Common myeloid progenitor, CD34-positive (primary cell): Measurements from ENCODE around the gene PAX1.

Source experiments
- CTCF ChIA-PET: fragments of 350-600 bp; sonication (Branson Sonifier 250); formaldehyde crosslinking; loops from one replicate; lab custom pipeline; 2021; ENCODE audit warnings: antibody characterized with exemption; lab: Charles Lee
- POLR2A ChIA-PET: fragments of 350-600 bp; sonication (Branson Sonifier 250); formaldehyde crosslinking; loops from one replicate; lab custom pipeline; 2021; ENCODE audit warnings: antibody characterized with exemption; lab: Charles Lee
- DNase-seq, 3 donors: peaks; one replicate each; pipeline versions ENCODE4 v3.0.0 to v3.0.0-alpha.2; 2013
- H3K27ac ChIP-seq, 2 experiments: 1 replicate in 1 of 2; 2 replicates in 1 of 2; pipeline ENCODE4 v1.7.0; 2013; ENCODE audit warnings: inconsistent platforms in 2 of 2, low read length in 2 of 2, mild to moderate bottlenecking in 2 of 2, low read depth in 1 of 2, moderate library complexity in 1 of 2; ENCODE audit not compliant: severe bottlenecking in 2 of 2, insufficient read depth in 1 of 2, poor library complexity in 1 of 2
- H3K27me3 ChIP-seq, 5 experiments: replicated peaks in 2 of 5; 1 replicate in 3 of 5; 2 replicates in 2 of 5; pipeline versions ENCODE4 v1.6.1 to v1.7.0; 2013; ENCODE audit warnings: low read length in 4 of 5, mild to moderate bottlenecking in 2 of 5, moderate library complexity in 2 of 5, inconsistent platforms in 1 of 5; ENCODE audit not compliant: insufficient read depth in 5 of 5, control insufficient read depth in 4 of 5
- H3K36me3 ChIP-seq, 4 experiments: 1 replicate in 2 of 4; 2 replicates in 2 of 4; pipeline versions ENCODE4 v1.6.1 to v1.7.0; 2013; ENCODE audit warnings: low read length in 3 of 4, control low read depth in 1 of 4, mild to moderate bottlenecking in 1 of 4; ENCODE audit not compliant: control insufficient read depth in 4 of 4, insufficient read depth in 4 of 4
- H3K4me1 ChIP-seq, 4 experiments: 1 replicate in 3 of 4; 2 replicates in 1 of 4; pipeline versions ENCODE4 v1.6.1 to v1.7.1; 2013; ENCODE audit warnings: low read length in 3 of 4, mild to moderate bottlenecking in 3 of 4, control low read depth in 1 of 4, inconsistent platforms in 1 of 4, moderate library complexity in 1 of 4; ENCODE audit not compliant: control insufficient read depth in 4 of 4, insufficient read depth in 4 of 4; ENCODE audit errors: control extremely low read depth in 1 of 4
- H3K4me3 ChIP-seq, 7 experiments: 1 replicate in 4 of 7; 2 replicates in 3 of 7; pipeline versions ENCODE4 v1.5.1 to v1.7.0; 2013; ENCODE audit warnings: mild to moderate bottlenecking in 7 of 7, low read length in 6 of 7, moderate library complexity in 6 of 7, inconsistent platforms in 2 of 7, low read depth in 2 of 7, control low read depth in 1 of 7; ENCODE audit not compliant: insufficient read depth in 4 of 7, control insufficient read depth in 1 of 7; ENCODE audit errors: extremely low read depth in 1 of 7
- H3K9me3 ChIP-seq, 5 experiments: 1 replicate in 4 of 5; 2 replicates in 1 of 5; pipeline versions ENCODE4 v1.6.1 to v1.7.1; 2013; ENCODE audit warnings: low read length in 4 of 5, mild to moderate bottlenecking in 2 of 5, inconsistent platforms in 1 of 5, low read depth in 1 of 5, moderate library complexity in 1 of 5; ENCODE audit not compliant: control insufficient read depth in 4 of 5, insufficient read depth in 2 of 5; ENCODE audit errors: control extremely low read depth in 1 of 5
- WGBS: methylation state at CpG from one replicate; pipeline ENCODE4 v1.1.5; 2013; ENCODE audit not compliant: insufficient coverage; 5-methylcytosine and 5-hydroxymethylcytosine counted together

The PAX1 gene

DNA sequence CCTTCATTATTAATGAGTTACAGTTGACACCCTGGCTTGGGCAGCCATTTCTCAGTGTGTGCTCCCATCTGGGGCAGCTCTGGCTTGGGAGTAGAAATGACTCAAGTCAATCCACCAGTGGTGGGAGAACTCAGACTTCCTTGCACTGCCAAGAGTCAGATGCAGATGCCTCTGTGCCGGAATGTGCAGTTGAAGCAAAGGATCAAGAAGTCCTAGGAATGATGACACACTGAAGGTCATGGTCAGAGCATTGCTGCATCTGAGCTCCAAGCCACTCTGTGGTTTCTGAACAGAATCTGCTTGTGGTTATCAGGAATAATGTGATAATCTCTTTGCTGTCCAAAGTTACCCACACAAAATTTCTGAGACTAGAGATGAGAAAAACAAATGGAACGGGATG, 19.5 kb upstream of the PAX1 start:
- Histone ChIP-seq H3K9me3 (no peaks in the 10 kb centered on the region), H3K4me3 (no peak overlapping the region), H3K27me3 (peaks cover 2 to 18% (median 2%) of the 10 kb centered on the region in 5 experiments), H3K36me3 (no peaks in the 10 kb centered on the region), H3K27ac (no peak overlapping the region), H3K4me1 (no peaks in the 10 kb centered on the region)
- 100% methylated on average over 1 of the region's 2 CpGs for WGBS
- DNase-seq: no peak
- ChIA-PET POLR2A (no interaction called here), CTCF (no interaction called here)

DNA sequence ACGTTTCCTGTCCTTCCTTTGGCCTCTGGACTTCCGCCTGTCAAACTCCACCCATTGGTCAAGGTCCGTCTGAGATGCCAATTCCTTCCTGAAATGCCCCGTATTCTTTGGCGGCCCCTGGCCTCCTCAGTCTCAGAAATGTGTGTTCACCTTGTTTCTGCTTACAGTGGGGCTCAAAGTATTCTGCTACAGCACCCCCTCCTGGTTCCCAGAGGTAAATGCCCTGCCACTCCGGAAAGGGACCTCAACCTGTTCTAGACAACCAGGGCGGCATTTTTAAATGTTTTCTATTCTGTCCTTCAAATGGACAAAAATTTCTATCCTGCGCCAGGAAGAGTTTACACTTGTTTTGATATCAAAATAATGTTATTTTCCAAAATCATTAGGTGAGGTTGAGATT, 12.1 kb upstream of the PAX1 start:
- no peak overlapping the region for H3K4me3 ChIP-seq
- CTCF ChIA-PET: no interaction called here

DNA sequence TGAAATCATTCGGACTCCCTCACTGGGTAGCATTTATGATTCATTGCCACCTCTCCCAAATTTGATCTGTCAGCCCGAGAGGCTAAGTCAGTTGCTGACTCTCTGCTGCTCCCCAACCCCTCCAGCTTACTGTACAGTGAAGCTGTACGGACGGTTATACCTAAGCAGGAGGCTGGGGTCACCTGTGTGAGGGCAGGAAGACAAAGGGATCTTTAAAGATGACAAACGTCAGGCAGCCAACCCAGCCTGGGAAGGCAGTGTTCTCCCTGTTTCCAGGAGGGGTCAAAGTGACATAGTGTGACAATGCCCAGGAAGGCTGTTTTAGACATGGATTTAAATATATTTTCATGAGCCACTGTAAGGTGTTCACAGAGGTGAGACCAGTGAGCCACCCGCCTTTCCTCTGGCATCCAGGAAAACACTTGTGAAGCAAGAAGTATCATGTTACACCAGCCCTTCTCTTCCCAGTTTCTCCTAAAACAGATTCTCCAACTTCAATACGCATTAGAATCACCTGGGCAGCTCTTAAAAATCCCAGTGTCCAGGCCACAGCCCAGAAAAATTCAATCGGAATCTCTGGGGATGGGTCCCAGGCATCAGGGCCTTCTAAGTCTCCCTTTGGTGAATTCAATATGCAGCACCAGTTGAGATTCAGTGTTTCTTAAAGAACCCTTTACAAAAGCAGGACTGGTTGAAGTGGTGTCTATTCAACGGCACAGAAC, 6.8 kb upstream of the PAX1 start:
- H3K36me3 ChIP-seq: no peaks in the 10 kb centered on the region
- ChIA-PET CTCF (no interaction called here), POLR2A (no interaction called here)
- whole genome bisulfite sequencing: 23% methylated on average over 5 of the region's 9 CpGs
- peaks cover 0 to 13% (median 4%) of the 10 kb centered on the region in 4 experiments for H3K4me1 ChIP-seq
- no peak for DNase-seq
- H3K4me3 ChIP-seq: no peak overlapping the region
- H3K27ac ChIP-seq: no peak overlapping the region
- peaks cover 36 to 96% (median 53%) of the 10 kb centered on the region in 5 experiments for H3K27me3 ChIP-seq
- peaks cover 0 to 4% (median 1%) of the 10 kb centered on the region in 5 experiments for H3K9me3 ChIP-seq

More for the DNA sequence above, 12.1 kb upstream of the PAX1 start:
- Histone ChIP-seq H3K4me1 (no peaks in the 10 kb centered on the region), H3K27ac (no peak overlapping the region), H3K36me3 (no peaks in the 10 kb centered on the region), H3K27me3 (peaks cover 6 to 66% (median 13%) of the 10 kb centered on the region in 5 experiments), H3K9me3 (peaks cover 0 to 1% (median 0%) of the 10 kb centered on the region in 5 experiments)
- DNase-seq: no peak
- 19% methylated on average over 6 of the region's 8 CpGs for WGBS
- POLR2A ChIA-PET: no interaction called here

DNA sequence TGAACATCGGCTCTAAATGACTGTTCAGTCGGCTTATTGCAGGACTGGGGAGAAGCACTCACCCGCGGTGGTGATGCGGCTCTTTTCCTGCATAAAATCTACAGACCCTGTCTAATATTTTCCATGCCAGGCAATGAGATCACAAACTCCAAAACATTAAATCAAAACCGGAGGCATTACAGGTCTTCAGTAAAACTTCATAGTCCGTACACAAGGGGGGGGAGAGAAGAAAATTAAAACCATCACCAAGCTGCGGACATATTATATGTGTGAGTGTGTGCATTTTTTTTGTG, 6.3 kb upstream of the PAX1 start:
- DNase-seq: no peak
- no peak overlapping the region for H3K27ac ChIP-seq
- POLR2A ChIA-PET: no interaction called here
- H3K9me3 ChIP-seq: peaks cover 0 to 4% (median 1%) of the 10 kb centered on the region in 5 experiments
- peaks cover 0 to 13% (median 4%) of the 10 kb centered on the region in 4 experiments for H3K4me1 ChIP-seq
- H3K36me3 ChIP-seq: no peaks in the 10 kb centered on the region
- H3K4me3 ChIP-seq: no peak overlapping the region
- CTCF ChIA-PET: no interaction called here
- peaks cover 36 to 96% (median 58%) of the 10 kb centered on the region in 5 experiments for H3K27me3 ChIP-seq
- 28% methylated on average over 5 of the region's 8 CpGs for WGBS

DNA sequence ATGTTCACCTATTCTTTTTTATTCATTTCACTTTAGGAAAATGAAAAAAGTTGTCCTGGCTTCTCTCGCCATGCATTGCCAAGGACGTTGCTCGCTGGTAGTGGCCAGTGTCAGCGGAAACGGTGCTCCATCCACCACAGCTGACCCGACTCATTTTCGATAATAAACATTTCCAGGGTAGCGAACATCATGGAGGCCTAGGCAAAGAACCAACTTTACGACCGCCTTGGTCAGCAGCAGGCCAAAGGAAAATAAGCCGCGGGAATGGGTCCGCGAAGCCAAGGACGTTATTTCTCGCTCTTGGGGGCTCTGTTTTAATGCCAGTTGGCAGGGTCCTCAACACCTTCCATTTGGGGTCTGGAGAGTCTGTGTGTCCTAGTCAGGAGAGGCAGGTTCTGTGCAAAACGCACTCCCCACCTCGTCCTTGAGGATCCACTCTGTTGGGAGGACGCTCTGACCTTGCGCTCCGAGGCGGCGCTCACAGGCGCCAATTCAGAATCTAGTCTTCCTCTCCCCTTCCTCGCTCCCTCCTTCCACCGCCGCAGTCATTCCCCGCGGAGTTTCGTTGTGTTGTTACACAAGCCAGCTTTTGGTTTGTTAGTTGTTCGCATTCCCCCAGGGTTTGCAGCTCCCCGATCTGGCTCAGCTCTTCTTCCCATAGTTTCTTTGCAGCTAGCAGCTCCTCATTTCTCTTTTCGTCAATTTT, 4.1 kb upstream of the PAX1 start:
- POLR2A ChIA-PET: no interaction called here
- Histone ChIP-seq H3K36me3 (no peaks in the 10 kb centered on the region), H3K27me3 (peaks cover 34 to 100% (median 74%) of the 10 kb centered on the region in 5 experiments), H3K4me1 (peaks cover 0 to 13% (median 5%) of the 10 kb centered on the region in 4 experiments), H3K27ac (no peak overlapping the region), H3K4me3 (no peak overlapping the region), H3K9me3 (peaks cover 0 to 6% (median 0%) of the 10 kb centered on the region in 5 experiments)
- CTCF ChIA-PET: interaction anchor here (1.1 to 1.3 kb wide), 3 partner anchors 9 to 40 kb away, joined by 3 read pairs; no protein-coding TSS in a partner anchor
- WGBS: 8% methylated on average over 31 of the region's 33 CpGs
- no peak for DNase-seq

DNA sequence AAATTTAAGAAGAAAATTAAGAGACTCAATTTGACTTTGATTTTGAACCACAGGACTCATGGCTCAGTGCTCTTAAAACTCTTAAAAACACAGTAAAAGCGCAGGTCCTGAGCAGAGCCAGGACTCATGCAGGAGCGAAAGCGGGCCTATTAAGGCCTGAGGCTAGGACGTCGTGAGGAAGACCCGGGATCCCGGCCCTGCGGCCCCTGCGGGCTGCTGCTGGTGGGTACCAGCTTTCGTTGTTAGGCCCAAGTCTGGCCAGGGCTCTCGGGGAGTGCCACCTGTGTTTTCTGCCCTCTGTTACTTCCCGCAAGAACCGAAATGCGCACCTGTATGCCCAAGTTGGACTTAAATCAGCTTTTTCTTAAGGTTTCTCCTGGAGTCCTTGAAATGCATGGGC, 3.4 kb upstream of the PAX1 start:
- H3K27ac ChIP-seq: no peak overlapping the region
- WGBS: 24% methylated on average over 14 of the region's 14 CpGs
- no peaks in the 10 kb centered on the region for H3K36me3 ChIP-seq
- H3K4me1 ChIP-seq: peaks cover 0 to 13% (median 5%) of the 10 kb centered on the region in 4 experiments
- H3K27me3 ChIP-seq: peaks cover 34 to 100% (median 77%) of the 10 kb centered on the region in 5 experiments
- ChIA-PET CTCF (interaction anchor here (1.0 to 1.3 kb wide), 4 partner anchors 10 to 41 kb away, joined by 3 read pairs; no protein-coding TSS in a partner anchor), POLR2A (no interaction called here)
- DNase-seq: no peak
- H3K4me3 ChIP-seq: no peak overlapping the region
- H3K9me3 ChIP-seq: peaks cover 0 to 6% (median 0%) of the 10 kb centered on the region in 5 experiments
